ENCODE data around the gene THRB.

Gene THRB

DNA sequence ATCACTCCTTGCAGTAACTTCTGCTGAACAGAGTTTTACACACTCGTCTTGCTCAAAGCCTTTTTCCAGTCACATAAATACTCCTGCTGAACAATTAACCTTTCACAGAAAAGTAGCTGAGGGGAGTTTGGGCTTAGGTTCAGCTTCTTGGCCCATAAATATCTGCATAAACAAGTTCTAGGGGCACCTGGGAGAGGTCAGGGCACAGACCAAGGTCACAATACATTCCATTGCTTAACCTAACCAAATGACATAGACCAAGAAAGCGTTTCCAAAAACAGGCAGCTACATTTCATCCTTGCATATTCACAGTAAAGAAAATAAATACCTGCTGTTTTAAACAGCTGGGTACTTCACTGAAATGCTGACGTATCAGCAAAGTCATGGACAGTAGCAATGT, 101.3 kb downstream of the THRB start:
- H2BK15ac ChIP-seq (ENCODE audit: low read length), result no peak overlapping the region
- H3K79me1 ChIP-seq (ENCODE audit: low read depth, low read length), result no peaks in the 10 kb centered on the region
- no peak overlapping the region for H3K23ac ChIP-seq (ENCODE audit: low read depth, low read length, poor library complexity)
- no peak overlapping the region for H3K4me2 ChIP-seq (ENCODE audit: insufficient read depth, low read length, poor library complexity, severe bottlenecking)
- H3K27ac ChIP-seq (replicated peaks; ENCODE audit: low read length), result no peak overlapping the region
- no peak overlapping the region for H3K18ac ChIP-seq (ENCODE audit: low read length)
- no peak overlapping the region for H2BK12ac ChIP-seq (ENCODE audit: low read length)
- no peak overlapping the region for H4K8ac ChIP-seq (ENCODE audit: low read depth, low read length)
- no peak overlapping the region for H2AFZ ChIP-seq (ENCODE audit: low read length)
- no peak overlapping the region for H3K4ac ChIP-seq (ENCODE audit: low read length)
- H3K9me3 ChIP-seq (replicated peaks in 1 of 2; ENCODE audit: control insufficient read depth in 2 of 2, insufficient read depth in 1 of 2, low read depth in 1 of 2, low read length in 2 of 2), result no peaks in the 10 kb centered on the region
- no peak overlapping the region for H2BK120ac ChIP-seq (ENCODE audit: low read depth, low read length)
- no peak overlapping the region for H3K4me3 ChIP-seq (ENCODE audit: low read length in 2 of 2)
- WGBS, 2 donors (ENCODE audit: extremely low coverage in 2 of 2, insufficient read length in 2 of 2, insufficient replicate concordance in 1 of 2), result no CpG with 5 or more reads among the region's 3 CpGs
- H3K36me3 ChIP-seq (replicated peaks in 1 of 2; ENCODE audit: control insufficient read depth in 2 of 2, insufficient read depth in 2 of 2, low read length in 2 of 2), result no peaks in the 10 kb centered on the region
- no peak overlapping the region for H2BK5ac ChIP-seq (ENCODE audit: low read length)
- H2AK5ac ChIP-seq (ENCODE audit: low read depth, low read length), result no peak overlapping the region
- H3K9ac ChIP-seq (ENCODE audit: low read depth, low read length, poor library complexity), result no peak overlapping the region
- no peak overlapping the region for H4K91ac ChIP-seq (ENCODE audit: low read depth, low read length, poor library complexity)
- peaks cover 0 to 3% of the 10 kb centered on the region in 2 donors for H3K4me1 ChIP-seq (ENCODE audit: control insufficient read depth in 2 of 2, insufficient read depth in 1 of 2, low read depth in 1 of 2, low read length in 2 of 2)
- no peak for DNase-seq (ENCODE audit: low spot score)
- H3K14ac ChIP-seq (ENCODE audit: low read length), result no peak overlapping the region
- H3K27me3 ChIP-seq (ENCODE audit: control insufficient read depth in 3 of 3, insufficient read depth in 3 of 3, low read depth in 1 of 3, low read length in 3 of 3), result no peaks in the 10 kb centered on the region

DNA sequence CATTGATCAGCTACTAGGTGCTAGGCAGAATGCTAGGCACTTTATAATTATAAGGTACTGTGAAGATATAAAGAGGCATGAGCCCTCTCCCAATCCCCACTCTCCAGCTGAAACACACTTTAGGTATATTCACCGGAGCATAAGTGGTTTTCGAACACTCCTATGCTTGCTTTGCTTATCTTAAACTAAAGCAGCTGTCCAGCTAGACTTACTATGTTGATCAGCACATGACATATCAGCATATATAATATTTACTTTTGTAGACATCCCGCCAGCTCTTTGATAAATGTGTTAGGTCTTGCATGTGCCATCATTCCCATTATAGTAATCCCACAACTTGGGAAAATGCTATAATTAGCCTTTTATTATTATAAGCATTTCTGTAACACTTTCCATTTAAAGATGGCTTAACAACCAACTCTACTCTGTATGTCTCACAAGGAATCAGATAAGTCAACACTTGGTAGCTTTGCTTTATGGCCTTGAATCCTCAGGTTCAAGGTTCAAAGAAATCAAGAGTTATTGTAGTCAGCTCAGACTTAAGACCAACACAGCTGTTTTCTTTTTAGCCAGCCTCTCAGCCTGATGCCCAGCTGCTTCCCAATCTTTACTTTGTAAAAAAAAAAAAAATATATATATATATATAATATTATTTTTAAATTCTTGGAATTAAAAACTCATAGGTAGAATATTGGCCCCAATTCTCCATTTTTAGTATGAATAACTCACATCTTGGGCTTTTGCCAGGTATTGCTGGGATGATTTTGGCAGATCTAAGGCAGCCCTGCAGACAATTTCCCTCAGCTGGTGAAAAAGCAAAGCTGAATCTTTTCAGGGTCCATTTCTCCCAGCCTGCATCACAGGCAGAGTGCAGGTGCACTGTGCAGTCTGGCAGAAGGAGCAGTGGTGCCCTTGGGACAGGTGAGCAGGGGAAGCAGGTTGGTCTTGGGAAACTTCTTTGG, 104.2 kb downstream of the THRB start:
- Histone ChIP-seq H3K4me3 (ENCODE audit: low read length in 2 of 2) (no peak overlapping the region), H3K4me1 (ENCODE audit: control insufficient read depth in 2 of 2, insufficient read depth in 1 of 2, low read depth in 1 of 2, low read length in 2 of 2) (no peaks in the 10 kb centered on the region), H3K27me3 (ENCODE audit: control insufficient read depth in 3 of 3, insufficient read depth in 3 of 3, low read depth in 1 of 3, low read length in 3 of 3) (no peaks in the 10 kb centered on the region), H2BK5ac (ENCODE audit: low read length) (no peak overlapping the region), H3K9ac (ENCODE audit: low read depth, low read length, poor library complexity) (no peak overlapping the region), H2AK5ac (ENCODE audit: low read depth, low read length) (no peak overlapping the region), H3K9me3 (replicated peaks in 1 of 2; ENCODE audit: control insufficient read depth in 2 of 2, insufficient read depth in 1 of 2, low read depth in 1 of 2, low read length in 2 of 2) (no peaks in the 10 kb centered on the region), H3K4me2 (ENCODE audit: insufficient read depth, low read length, poor library complexity, severe bottlenecking) (no peak overlapping the region), H2AFZ (ENCODE audit: low read length) (no peak overlapping the region), H2BK15ac (ENCODE audit: low read length) (no peak overlapping the region), H4K91ac (ENCODE audit: low read depth, low read length, poor library complexity) (no peak overlapping the region), H3K79me1 (ENCODE audit: low read depth, low read length) (no peaks in the 10 kb centered on the region), H4K8ac (ENCODE audit: low read depth, low read length) (no peak overlapping the region), H3K36me3 (replicated peaks in 1 of 2; ENCODE audit: control insufficient read depth in 2 of 2, insufficient read depth in 2 of 2, low read length in 2 of 2) (no peaks in the 10 kb centered on the region), H3K4ac (ENCODE audit: low read length) (no peak overlapping the region), H3K23ac (ENCODE audit: low read depth, low read length, poor library complexity) (no peak overlapping the region), H3K14ac (ENCODE audit: low read length) (no peak overlapping the region), H3K27ac (replicated peaks; ENCODE audit: low read length) (no peak overlapping the region), H3K18ac (ENCODE audit: low read length) (no peak overlapping the region), H2BK12ac (ENCODE audit: low read length) (no peak overlapping the region), H2BK120ac (ENCODE audit: low read depth, low read length) (no peak overlapping the region)
- DNase-seq (ENCODE audit: low spot score), result no peak
- WGBS, 2 donors (ENCODE audit: extremely low coverage in 2 of 2, insufficient read length in 2 of 2, insufficient replicate concordance in 1 of 2), result no CpG with 5 or more reads among the region's 3 CpGs

DNA sequence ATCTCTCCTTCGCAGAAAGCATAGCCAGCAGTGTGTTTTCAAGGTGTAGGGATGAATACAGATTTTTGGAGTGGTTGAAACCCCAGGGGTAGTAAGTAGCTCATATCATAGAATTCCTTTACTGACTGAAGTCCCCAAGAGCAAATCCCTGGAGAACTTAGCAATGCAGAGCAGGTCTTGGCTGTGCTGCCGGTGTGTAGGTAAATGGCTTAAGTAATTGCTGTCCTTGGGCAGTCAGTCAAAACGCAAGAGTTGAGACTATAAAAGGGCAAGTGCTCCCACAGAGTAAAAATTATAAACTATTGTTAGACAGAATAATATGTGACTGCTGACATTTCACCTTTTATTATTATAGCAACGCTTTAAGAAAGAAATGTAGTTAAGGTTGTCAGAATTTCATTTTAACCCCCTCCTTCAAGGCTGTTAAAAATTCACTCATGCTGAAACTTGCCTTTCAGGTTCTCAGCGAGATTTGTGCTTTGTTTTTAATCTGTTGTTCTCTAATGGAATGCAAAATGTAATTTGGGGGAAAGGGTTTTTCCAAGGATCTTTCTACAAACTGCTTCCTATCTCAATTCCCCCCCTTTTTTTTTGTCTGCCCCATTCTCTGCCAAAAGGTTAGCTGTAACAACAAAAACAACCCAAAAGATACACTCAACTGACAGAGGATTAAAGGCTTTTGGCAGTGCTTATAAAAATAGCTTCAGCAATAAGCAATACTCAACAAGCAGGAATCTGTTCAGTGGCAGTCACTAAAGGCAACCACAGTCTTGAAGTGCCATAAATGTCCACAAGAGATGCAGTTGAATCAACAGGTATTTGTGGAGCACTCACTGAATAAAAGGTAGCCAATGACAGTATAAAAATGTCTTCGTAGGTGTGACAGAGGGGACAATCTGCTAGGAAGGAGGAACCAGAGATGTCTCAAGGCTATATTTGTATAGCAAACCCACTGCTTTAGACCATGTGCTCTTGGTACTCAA, 105.3 kb downstream of the THRB start:
- Histone ChIP-seq H2BK15ac (ENCODE audit: low read length) (no peak overlapping the region), H2BK5ac (ENCODE audit: low read length) (no peak overlapping the region), H3K27me3 (ENCODE audit: control insufficient read depth in 3 of 3, insufficient read depth in 3 of 3, low read depth in 1 of 3, low read length in 3 of 3) (no peaks in the 10 kb centered on the region), H2AFZ (ENCODE audit: low read length) (no peak overlapping the region), H3K4me2 (ENCODE audit: insufficient read depth, low read length, poor library complexity, severe bottlenecking) (no peak overlapping the region), H3K9ac (ENCODE audit: low read depth, low read length, poor library complexity) (no peak overlapping the region), H4K8ac (ENCODE audit: low read depth, low read length) (no peak overlapping the region), H3K23ac (ENCODE audit: low read depth, low read length, poor library complexity) (no peak overlapping the region), H3K4me3 (ENCODE audit: low read length in 2 of 2) (no peak overlapping the region), H3K18ac (ENCODE audit: low read length) (no peak overlapping the region), H3K27ac (replicated peaks; ENCODE audit: low read length) (no peak overlapping the region), H2BK120ac (ENCODE audit: low read depth, low read length) (no peak overlapping the region), H2AK5ac (ENCODE audit: low read depth, low read length) (no peak overlapping the region), H4K91ac (ENCODE audit: low read depth, low read length, poor library complexity) (no peak overlapping the region), H3K14ac (ENCODE audit: low read length) (no peak overlapping the region), H3K79me1 (ENCODE audit: low read depth, low read length) (no peaks in the 10 kb centered on the region), H3K9me3 (replicated peaks in 1 of 2; ENCODE audit: control insufficient read depth in 2 of 2, insufficient read depth in 1 of 2, low read depth in 1 of 2, low read length in 2 of 2) (no peaks in the 10 kb centered on the region), H3K36me3 (replicated peaks in 1 of 2; ENCODE audit: control insufficient read depth in 2 of 2, insufficient read depth in 2 of 2, low read length in 2 of 2) (no peaks in the 10 kb centered on the region), H2BK12ac (ENCODE audit: low read length) (no peak overlapping the region), H3K4me1 (ENCODE audit: control insufficient read depth in 2 of 2, insufficient read depth in 1 of 2, low read depth in 1 of 2, low read length in 2 of 2) (no peaks in the 10 kb centered on the region), H3K4ac (ENCODE audit: low read length) (no peak overlapping the region)
- no peak for DNase-seq (ENCODE audit: low spot score)
- WGBS, 2 donors (ENCODE audit: extremely low coverage in 2 of 2, insufficient read length in 2 of 2, insufficient replicate concordance in 1 of 2), result no CpG with 5 or more reads among the region's 6 CpGs

DNA sequence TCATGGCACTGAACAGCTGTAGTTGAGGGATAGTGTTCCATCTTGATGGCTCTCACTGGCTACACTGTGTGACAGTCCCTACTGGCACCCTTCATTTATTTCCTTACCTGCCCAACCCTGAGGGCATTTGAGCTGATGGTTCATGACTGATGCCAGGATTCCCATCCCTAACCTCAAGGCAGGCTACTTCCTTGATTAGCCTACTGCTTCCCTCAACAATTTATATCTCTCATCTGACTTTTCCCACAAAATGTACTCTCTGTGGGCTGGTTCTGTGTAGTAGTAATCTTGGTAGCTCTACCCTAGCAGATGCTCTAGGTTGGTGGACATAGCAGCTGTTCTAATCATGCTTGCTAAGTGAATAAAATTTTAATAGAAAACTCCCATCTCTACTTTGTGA, 106.0 kb downstream of the THRB start:
- H3K36me3 ChIP-seq (replicated peaks in 1 of 2; ENCODE audit: control insufficient read depth in 2 of 2, insufficient read depth in 2 of 2, low read length in 2 of 2), result no peaks in the 10 kb centered on the region
- H2BK120ac ChIP-seq (ENCODE audit: low read depth, low read length), result no peak overlapping the region
- H4K91ac ChIP-seq (ENCODE audit: low read depth, low read length, poor library complexity), result no peak overlapping the region
- H3K23ac ChIP-seq (ENCODE audit: low read depth, low read length, poor library complexity), result no peak overlapping the region
- no peak overlapping the region for H3K18ac ChIP-seq (ENCODE audit: low read length)
- no peak overlapping the region for H3K4me3 ChIP-seq (ENCODE audit: low read length in 2 of 2)
- H3K4ac ChIP-seq (ENCODE audit: low read length), result no peak overlapping the region
- no peak overlapping the region for H2BK12ac ChIP-seq (ENCODE audit: low read length)
- no peaks in the 10 kb centered on the region for H3K9me3 ChIP-seq (replicated peaks in 1 of 2; ENCODE audit: control insufficient read depth in 2 of 2, insufficient read depth in 1 of 2, low read depth in 1 of 2, low read length in 2 of 2)
- no peaks in the 10 kb centered on the region for H3K27me3 ChIP-seq (ENCODE audit: control insufficient read depth in 3 of 3, insufficient read depth in 3 of 3, low read depth in 1 of 3, low read length in 3 of 3)
- no peak overlapping the region for H2AK5ac ChIP-seq (ENCODE audit: low read depth, low read length)
- DNase-seq (ENCODE audit: low spot score), result no peak
- H4K8ac ChIP-seq (ENCODE audit: low read depth, low read length), result no peak overlapping the region
- H2BK5ac ChIP-seq (ENCODE audit: low read length), result no peak overlapping the region
- H3K4me2 ChIP-seq (ENCODE audit: insufficient read depth, low read length, poor library complexity, severe bottlenecking), result no peak overlapping the region
- no peak overlapping the region for H3K9ac ChIP-seq (ENCODE audit: low read depth, low read length, poor library complexity)
- no peak overlapping the region for H2AFZ ChIP-seq (ENCODE audit: low read length)
- H3K79me1 ChIP-seq (ENCODE audit: low read depth, low read length), result no peaks in the 10 kb centered on the region
- no peak overlapping the region for H2BK15ac ChIP-seq (ENCODE audit: low read length)
- H3K4me1 ChIP-seq (ENCODE audit: control insufficient read depth in 2 of 2, insufficient read depth in 1 of 2, low read depth in 1 of 2, low read length in 2 of 2), result no peaks in the 10 kb centered on the region
- no peak overlapping the region for H3K27ac ChIP-seq (replicated peaks; ENCODE audit: low read length)
- H3K14ac ChIP-seq (ENCODE audit: low read length), result no peak overlapping the region
